GM12891 (cell line): ENCODE data around the gene NEK3.
"Not testable (repeated sequence)": the region's sequence is repeated elsewhere in the genome, so short reads cannot be mapped to it uniquely, and the experiment has no call there.

Experiments used
- POLR2A ChIP-seq: IDR thresholded peaks from 2 replicates; pipeline ENCODE4 v1.6.1; 2011; ENCODE audit warnings: low read depth, low read length, control low read depth
- POLR2AphosphoS5 ChIP-seq: IDR thresholded peaks from 2 replicates; pipeline ENCODE4 v1.6.1; 2011; ENCODE audit warnings: low read depth, low read length, control low read depth
- POU2F2 ChIP-seq: IDR thresholded peaks from 2 replicates; pipeline ENCODE4 v1.6.1; 2011; ENCODE audit warnings: low read depth, mild to moderate bottlenecking, control low read depth, low read length, moderate library complexity
- SPI1 ChIP-seq: IDR thresholded peaks from 2 replicates; pipeline ENCODE4 v1.6.1; 2011; ENCODE audit warnings: low read depth, low read length, control low read depth
- TAF1 ChIP-seq: IDR thresholded peaks from 2 replicates; pipeline ENCODE4 v1.6.1; 2011; ENCODE audit warnings: low read depth, low read length, control low read depth

- TF ChIP-seq POLR2AphosphoS5, POLR2A, SPI1, TAF1, POU2F2: not testable (repeated sequence)
Measured at GRCh38 chr13:52084981-52085380, 74.4 kb downstream of the NEK3 start.
